Gastrocnemius medialis (tissue), 4 donors: ENCODE results near the gene DAAM1. TPM values are rescaled to one million over a fixed set of nuclear protein-coding genes. Genes with fewer than 3 reads are reported as not detected.

ENCODE experiments used
- ATAC-seq, 2 donors: fragments of 150-250 bp; one replicate each; pipeline ENCODE4 v1.9.1; 2016
- DNase-seq, 2 donors: peaks; one replicate each; pipeline ENCODE4 v3.0.0-alpha.2; 2019
- H3K27ac ChIP-seq, 4 donors: fragments of 200-600 bp; sonication (generic); 1 replicate in 1 of 4; 2 replicates in 3 of 4; pipeline ENCODE4 v1.5.1; 2016 to 2018; ENCODE audit warnings: mild to moderate bottlenecking in 2 of 4, moderate library complexity in 1 of 4
- H3K27me3 ChIP-seq, 3 donors: fragments of 200-600 bp; sonication (generic) in 2 of 3; 1 replicate in 1 of 3; 2 replicates in 2 of 3; pipeline versions ENCODE4 v1.5.1 to v1.6.0; 2016 to 2019; ENCODE audit warnings: mild to moderate bottlenecking in 1 of 3, moderate library complexity in 1 of 3
- H3K36me3 ChIP-seq, 2 donors: fragments of 200-600 bp; sonication (generic) in 1 of 2; one replicate each; pipeline ENCODE4 v1.5.1; 2017 to 2018
- H3K4me1 ChIP-seq, 2 donors: fragments of 200-600 bp; sonication (generic) in 1 of 2; one replicate each; pipeline ENCODE4 v1.5.1; 2016 to 2017; ENCODE audit warnings: mild to moderate bottlenecking in 2 of 2
- H3K4me3 ChIP-seq, 4 donors: fragments of 200-600 bp; sonication (generic) in 3 of 4; 1 replicate in 1 of 4; 2 replicates in 3 of 4; pipeline ENCODE4 v1.5.1; 2016 to 2019; ENCODE audit warnings: mild to moderate bottlenecking in 2 of 4
- H3K9me3 ChIP-seq, 3 donors: fragments of 200-600 bp; sonication (generic) in 2 of 3; 1 replicate in 1 of 3; 2 replicates in 2 of 3; pipeline ENCODE4 v1.5.1; 2016 to 2019
- POLR2A ChIP-seq, 2 donors: fragments of 450-650 bp; IDR thresholded peaks; one replicate each; pipeline ENCODE4 v1.6.1; 2017; ENCODE audit warnings: antibody characterized with exemption in 2 of 2, mild to moderate bottlenecking in 2 of 2, moderate library complexity in 2 of 2
- in situ Hi-C, 4 donors: fragments of 200-750 bp; cut with MboI; loops; one replicate each; pipeline versions ENCODE4 v1.15.0 to v1.8.0; 2017; ENCODE audit warnings: low sequenced_read_pairs in 4 of 4
- intact Hi-C: fragments of 100-400 bp; cut with DNase I; formaldehyde crosslinking; loops from one replicate; pipeline ENCODE4 v1.15.1; 2023; ENCODE audit warnings: low total_unique reads
- total RNA-seq, 4 donors: library from RNA; depleted of rRNA; stranded (reverse); fragments of >200 nt; gene quantifications; one replicate each; pipeline versions ENCODE4 v1.1.0 to v1.2.3, GENCODE V29; 2016
- TF ChIP-seq, protein P1 (sequence below), 5 experiments: fragments of 450-650 bp in 3 of 5; fragments of 200-600 bp in 2 of 5; sonication (generic) in 2 of 5; IDR thresholded peaks in 4 of 5; conservative IDR thresholded peaks in 1 of 5; 1 replicate in 4 of 5; 2 replicates in 1 of 5; pipeline ENCODE4 v1.5.1; 2016 to 2019; ENCODE audit warnings: antibody characterized with exemption in 5 of 5, mild to moderate bottlenecking in 3 of 5, moderate library complexity in 3 of 5

DAAM1 gene
- 10 to 100 TPM in 1 of 4 donors, 1 to 10 TPM in 3; 4.4 to 13.9 (median 6.4) TPM for total RNA-seq

DNA sequence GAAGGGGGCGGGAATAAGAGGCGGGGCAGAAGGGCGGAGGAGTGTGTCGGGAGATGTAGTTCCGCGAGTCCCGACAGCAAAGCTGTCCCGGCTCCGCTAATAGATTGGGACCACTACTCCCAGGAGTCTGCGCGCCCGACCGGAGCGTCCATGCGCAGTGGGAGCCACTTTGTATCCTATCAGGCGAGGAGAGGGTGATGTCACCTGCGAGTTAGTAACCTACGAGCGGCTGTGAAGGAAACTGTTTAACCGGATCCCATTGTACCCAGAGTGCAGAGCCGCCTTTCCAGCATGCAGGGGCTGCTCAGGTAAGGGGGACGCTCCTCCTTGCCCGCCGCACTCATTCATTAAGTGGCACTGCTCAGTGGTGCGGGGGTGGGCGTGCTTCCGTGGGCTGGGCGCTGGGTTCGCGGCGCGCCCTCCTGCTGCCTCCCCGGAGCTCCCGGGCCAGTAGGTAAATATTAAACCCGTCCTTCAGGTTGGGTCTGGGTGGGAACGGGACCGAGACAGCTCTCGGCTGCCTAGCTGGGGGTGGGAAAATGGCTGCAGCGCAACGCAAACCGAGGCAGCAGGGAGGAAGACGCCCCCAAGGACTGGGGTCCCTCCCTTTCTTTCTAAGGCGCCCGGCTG lies at the start of gene DAAM1:
TSS of gene DAAM1 (plus strand) at position 207 of the 630 bp plus-strand sequence. CDS start 74,811 bp downstream, outside the sequence.
- Histone ChIP-seq H3K9me3 (no peaks in the 10 kb centered on the region), H3K27me3 (no peaks in the 10 kb centered on the region), H3K27ac (peak within 1 kb of the TSS; percentile 82 to 93 (median 90)), H3K36me3 (no peaks in the 10 kb centered on the region), H3K4me3 (peak within 1 kb of the TSS; percentile 69 to 98 (median 92)), H3K4me1 (peaks cover 24 to 29% of the 10 kb centered on the region in 2 donors)
- DNase-seq (peak; percentile 98), ATAC-seq (peak; percentile 95 to 97)
- intact Hi-C loops (loop anchor here (1.0 to 5.0 kb wide), 2 partner anchors 27 to 239 kb away; no protein-coding TSS in a partner anchor), in situ Hi-C loops (no loop called here)
- TF ChIP-seq, protein P1, sequence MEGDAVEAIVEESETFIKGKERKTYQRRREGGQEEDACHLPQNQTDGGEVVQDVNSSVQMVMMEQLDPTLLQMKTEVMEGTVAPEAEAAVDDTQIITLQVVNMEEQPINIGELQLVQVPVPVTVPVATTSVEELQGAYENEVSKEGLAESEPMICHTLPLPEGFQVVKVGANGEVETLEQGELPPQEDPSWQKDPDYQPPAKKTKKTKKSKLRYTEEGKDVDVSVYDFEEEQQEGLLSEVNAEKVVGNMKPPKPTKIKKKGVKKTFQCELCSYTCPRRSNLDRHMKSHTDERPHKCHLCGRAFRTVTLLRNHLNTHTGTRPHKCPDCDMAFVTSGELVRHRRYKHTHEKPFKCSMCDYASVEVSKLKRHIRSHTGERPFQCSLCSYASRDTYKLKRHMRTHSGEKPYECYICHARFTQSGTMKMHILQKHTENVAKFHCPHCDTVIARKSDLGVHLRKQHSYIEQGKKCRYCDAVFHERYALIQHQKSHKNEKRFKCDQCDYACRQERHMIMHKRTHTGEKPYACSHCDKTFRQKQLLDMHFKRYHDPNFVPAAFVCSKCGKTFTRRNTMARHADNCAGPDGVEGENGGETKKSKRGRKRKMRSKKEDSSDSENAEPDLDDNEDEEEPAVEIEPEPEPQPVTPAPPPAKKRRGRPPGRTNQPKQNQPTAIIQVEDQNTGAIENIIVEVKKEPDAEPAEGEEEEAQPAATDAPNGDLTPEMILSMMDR (IDR thresholded peaks at IDR 0.05 in 4 of 5, conservative IDR thresholded peaks at IDR 0.05 in 1 of 5) = no peak
- TF ChIP-seq POLR2A (IDR thresholded peaks at IDR 0.05) = peak; percentile 82 to 98

DNA sequence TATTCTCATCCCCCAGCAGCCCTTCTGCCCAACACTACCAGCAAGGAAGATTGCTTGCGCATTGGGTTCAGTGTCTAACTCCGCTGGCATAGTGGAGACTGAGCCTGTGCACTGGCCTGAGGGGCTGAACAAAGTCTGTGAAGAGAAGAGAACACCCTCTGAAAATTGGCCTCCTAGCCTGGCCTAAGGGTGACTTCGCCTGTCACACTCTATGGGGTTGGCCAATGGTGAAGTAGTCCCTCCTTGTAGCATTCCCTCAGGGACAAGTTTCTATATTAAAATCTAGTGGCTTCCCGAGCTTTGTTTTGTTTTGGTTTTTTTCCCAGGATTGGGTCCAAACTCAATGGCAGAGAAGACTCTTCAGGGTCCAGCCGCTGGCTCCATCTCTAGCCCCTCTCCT lies 49.1 kb upstream of the DAAM1 start:
- in situ Hi-C loops (no loop called here), intact Hi-C loops (no loop called here)
- H3K27me3 ChIP-seq = no peaks in the 10 kb centered on the region
- no peak overlapping the region for H3K27ac ChIP-seq
- no peaks in the 10 kb centered on the region for H3K4me1 ChIP-seq
- TF ChIP-seq, protein P1 (IDR thresholded peaks at IDR 0.05 in 4 of 5, conservative IDR thresholded peaks at IDR 0.05 in 1 of 5) = no peak
- TF ChIP-seq POLR2A (IDR thresholded peaks at IDR 0.05) = no peak
- H3K9me3 ChIP-seq = no peaks in the 10 kb centered on the region
- H3K4me3 ChIP-seq = no peak overlapping the region
- ATAC-seq (no peak), DNase-seq (no peak)
- no peaks in the 10 kb centered on the region for H3K36me3 ChIP-seq

DNA sequence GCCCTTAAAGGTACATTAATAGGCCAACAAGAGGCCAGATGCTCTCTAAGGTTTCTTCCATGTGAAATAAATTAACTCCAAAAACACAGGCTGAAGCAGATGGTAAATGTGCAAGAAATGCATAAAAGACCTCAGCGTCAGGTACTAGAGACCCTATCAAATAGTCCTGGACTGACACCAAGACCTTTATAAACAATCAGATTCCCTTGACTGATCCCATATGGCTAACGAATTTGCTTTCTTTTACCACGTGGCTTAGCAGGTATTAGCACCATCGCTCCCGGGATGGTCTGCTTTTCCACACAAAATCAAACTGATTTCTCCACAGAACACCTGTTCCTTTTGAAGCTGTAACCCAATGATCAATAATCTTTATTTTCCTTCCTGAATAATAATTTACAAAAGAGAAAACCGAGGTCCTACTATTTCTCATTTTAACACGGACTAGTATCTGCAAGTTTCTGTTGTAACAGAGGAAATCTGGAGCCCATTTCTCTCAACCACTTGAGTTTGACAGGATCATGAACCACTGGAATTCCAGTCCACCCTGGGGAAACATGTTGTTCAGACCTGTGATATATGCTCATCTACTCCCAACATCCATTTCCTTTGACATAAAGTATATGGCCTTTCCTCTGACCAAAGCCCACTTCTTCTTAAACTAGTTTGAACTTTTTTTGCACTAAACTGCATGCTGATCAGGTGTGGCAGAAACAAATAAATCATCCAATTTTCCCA lies 48.2 kb upstream of the DAAM1 start:
- H3K9me3 ChIP-seq = no peaks in the 10 kb centered on the region
- TF ChIP-seq, protein P1 (IDR thresholded peaks at IDR 0.05 in 4 of 5, conservative IDR thresholded peaks at IDR 0.05 in 1 of 5) = no peak
- no peak for TF ChIP-seq POLR2A (IDR thresholded peaks at IDR 0.05)
- no peaks in the 10 kb centered on the region for H3K4me1 ChIP-seq
- H3K36me3 ChIP-seq = no peaks in the 10 kb centered on the region
- H3K27ac ChIP-seq = no peak overlapping the region
- DNase-seq (no peak), ATAC-seq (no peak)
- no peak overlapping the region for H3K4me3 ChIP-seq
- H3K27me3 ChIP-seq = no peaks in the 10 kb centered on the region
- in situ Hi-C loops = no loop called here
- intact Hi-C loops = no loop called here

DNA sequence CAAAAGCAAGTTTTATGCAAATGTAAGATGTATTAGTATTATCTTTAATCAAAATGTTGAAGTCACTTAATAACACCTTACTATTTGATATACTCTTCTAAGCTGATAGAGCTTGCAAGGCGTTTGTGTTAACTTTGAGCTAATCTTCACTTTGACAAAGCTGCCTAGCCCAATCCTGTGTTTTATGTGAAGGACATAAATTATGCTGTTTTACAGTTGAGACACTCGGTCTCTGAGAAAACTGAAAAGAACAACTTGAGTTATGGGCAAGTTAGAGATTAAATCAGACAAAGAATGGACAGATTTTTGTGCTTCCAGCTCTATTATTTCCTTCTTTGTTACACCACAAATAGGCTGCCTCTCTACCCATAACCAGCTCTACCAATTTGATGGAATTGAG lies 42.0 kb upstream of the DAAM1 start:
- Histone ChIP-seq H3K4me1 (no peaks in the 10 kb centered on the region), H3K36me3 (no peaks in the 10 kb centered on the region), H3K27ac (no peak overlapping the region), H3K9me3 (no peaks in the 10 kb centered on the region), H3K4me3 (no peak overlapping the region), H3K27me3 (no peaks in the 10 kb centered on the region)
- DNase-seq (no peak), ATAC-seq (no peak)
- no peak for TF ChIP-seq POLR2A (IDR thresholded peaks at IDR 0.05)
- TF ChIP-seq, protein P1 (IDR thresholded peaks at IDR 0.05 in 4 of 5, conservative IDR thresholded peaks at IDR 0.05 in 1 of 5) = no peak
- in situ Hi-C loops (no loop called here), intact Hi-C loops (no loop called here)
